ENCODE measurements around the gene TXK.

The TXK gene

GRCh38 chr4:48064349-48064748, 69.7 kb downstream of the TXK start:
- no peak overlapping the region for H2AFZ ChIP-seq (ENCODE audit: low read length)
- no peaks in the 10 kb centered on the region for H4K20me1 ChIP-seq (ENCODE audit: insufficient read depth, low read length, poor library complexity, severe bottlenecking)
- no peaks in the 10 kb centered on the region for H3K27me3 ChIP-seq (ENCODE audit: insufficient read depth, low read length, poor library complexity, severe bottlenecking)
- H3K9ac ChIP-seq (ENCODE audit: low read depth, low read length, poor library complexity, severe bottlenecking), result no peak overlapping the region
- H3K79me2 ChIP-seq (ENCODE audit: insufficient read depth, low read length), result no peaks in the 10 kb centered on the region
- no peaks in the 10 kb centered on the region for H3K4me1 ChIP-seq (ENCODE audit: insufficient read depth, low read length, poor library complexity, severe bottlenecking)
- no peak overlapping the region for H3K4me2 ChIP-seq (ENCODE audit: low read depth, low read length, poor library complexity, severe bottlenecking)
- TF ChIP-seq EZH2phosphoT487 (IDR thresholded peaks at IDR 0.05; ENCODE audit: borderline replicate concordance) (no peak), CTCF (conservative IDR thresholded peaks at IDR 0.05; ENCODE audit: low read length) (no peak)
- H3F3A ChIP-seq (ENCODE audit: low read depth), result no peaks in the 10 kb centered on the region
- H3K9me2 ChIP-seq (replicated peaks; ENCODE audit: low read depth, low read length), result no peaks in the 10 kb centered on the region
- H3K36me3 ChIP-seq (ENCODE audit: insufficient read depth, low read length), result no peaks in the 10 kb centered on the region
- H3K4me3 ChIP-seq (ENCODE audit: low read length, poor library complexity, severe bottlenecking), result no peak overlapping the region
- H3K9me3 ChIP-seq (ENCODE audit: insufficient read depth, low read depth, low read length), result no peaks in the 10 kb centered on the region

GRCh38 chr4:48058617-48059530, 75.2 kb downstream of the TXK start:
- H3K79me2 ChIP-seq (ENCODE audit: insufficient read depth, low read length), result no peaks in the 10 kb centered on the region

GRCh38 chr4:48051078-48051477, 83.0 kb downstream of the TXK start:
- no peak for TF ChIP-seq CTCF (conservative IDR thresholded peaks at IDR 0.05; ENCODE audit: low read length)
- TF ChIP-seq EZH2phosphoT487 (IDR thresholded peaks at IDR 0.05; ENCODE audit: borderline replicate concordance), result no peak
- Histone ChIP-seq H3K27me3 (ENCODE audit: insufficient read depth, low read length, poor library complexity, severe bottlenecking) (no peaks in the 10 kb centered on the region), H3K4me2 (ENCODE audit: low read depth, low read length, poor library complexity, severe bottlenecking) (no peak overlapping the region), H2AFZ (ENCODE audit: low read length) (no peak overlapping the region), H3K9ac (ENCODE audit: low read depth, low read length, poor library complexity, severe bottlenecking) (no peak overlapping the region), H3K4me1 (ENCODE audit: insufficient read depth, low read length, poor library complexity, severe bottlenecking) (peaks cover 22% of the 10 kb centered on the region), H3F3A (ENCODE audit: low read depth) (no peaks in the 10 kb centered on the region), H3K9me2 (replicated peaks; ENCODE audit: low read depth, low read length) (no peaks in the 10 kb centered on the region), H3K4me3 (ENCODE audit: low read length, poor library complexity, severe bottlenecking) (no peak overlapping the region), H3K79me2 (ENCODE audit: insufficient read depth, low read length) (no peaks in the 10 kb centered on the region), H4K20me1 (ENCODE audit: insufficient read depth, low read length, poor library complexity, severe bottlenecking) (no peaks in the 10 kb centered on the region), H3K36me3 (ENCODE audit: insufficient read depth, low read length) (no peaks in the 10 kb centered on the region), H3K9me3 (ENCODE audit: insufficient read depth, low read depth, low read length) (no peaks in the 10 kb centered on the region)

More at GRCh38 chr4:48058617-48059530, 75.2 kb downstream of the TXK start:
- Histone ChIP-seq H3K9me3 (ENCODE audit: insufficient read depth, low read depth, low read length) (no peaks in the 10 kb centered on the region), H3K36me3 (ENCODE audit: insufficient read depth, low read length) (no peaks in the 10 kb centered on the region), H3K27me3 (ENCODE audit: insufficient read depth, low read length, poor library complexity, severe bottlenecking) (no peaks in the 10 kb centered on the region), H3K4me1 (ENCODE audit: insufficient read depth, low read length, poor library complexity, severe bottlenecking) (no peaks in the 10 kb centered on the region), H2AFZ (ENCODE audit: low read length) (no peak overlapping the region), H3F3A (ENCODE audit: low read depth) (no peaks in the 10 kb centered on the region), H3K4me3 (ENCODE audit: low read length, poor library complexity, severe bottlenecking) (no peak overlapping the region), H3K4me2 (ENCODE audit: low read depth, low read length, poor library complexity, severe bottlenecking) (no peak overlapping the region), H4K20me1 (ENCODE audit: insufficient read depth, low read length, poor library complexity, severe bottlenecking) (no peaks in the 10 kb centered on the region), H3K9me2 (replicated peaks; ENCODE audit: low read depth, low read length) (no peaks in the 10 kb centered on the region), H3K9ac (ENCODE audit: low read depth, low read length, poor library complexity, severe bottlenecking) (no peak overlapping the region)
- TF ChIP-seq CTCF (conservative IDR thresholded peaks at IDR 0.05; ENCODE audit: low read length), result no peak
- no peak for TF ChIP-seq EZH2phosphoT487 (IDR thresholded peaks at IDR 0.05; ENCODE audit: borderline replicate concordance)
